Ramos (cell line): ENCODE data around the gene RCC1.
"Not testable (repeated sequence)": the region's sequence is repeated elsewhere in the genome, so short reads cannot be mapped to it uniquely, and the experiment has no call there.

Experiments
- in situ Hi-C: fragments of 300-500 bp; cut with MboI; formaldehyde crosslinking; loops from one replicate; pipeline ENCODE4 v1.14.3; 2022; ENCODE audit warnings: low sequenced_read_pairs; ENCODE audit not compliant: unreplicated experiment

RCC1 gene

DNA sequence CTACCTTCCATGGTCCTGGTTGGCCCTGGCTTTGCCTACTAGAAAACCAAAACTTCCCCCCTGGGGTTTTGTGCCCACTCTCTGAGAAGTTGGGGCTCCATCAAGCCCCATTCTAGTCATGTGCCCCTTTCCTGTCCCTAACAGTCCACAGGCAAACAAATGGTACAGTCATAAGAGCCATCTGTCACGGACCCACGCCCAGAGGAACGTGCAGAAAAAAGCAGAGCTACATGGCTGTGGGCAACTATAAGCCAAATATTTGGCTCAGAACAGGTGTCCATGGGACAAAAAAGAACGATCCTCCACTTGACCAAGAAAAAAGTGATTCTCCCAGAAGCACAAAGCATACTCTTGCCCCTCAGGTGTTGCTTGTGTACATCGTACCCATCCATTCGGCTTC is 32.4 kb downstream of the RCC1 start:
- in situ Hi-C loops = no loop called here

DNA sequence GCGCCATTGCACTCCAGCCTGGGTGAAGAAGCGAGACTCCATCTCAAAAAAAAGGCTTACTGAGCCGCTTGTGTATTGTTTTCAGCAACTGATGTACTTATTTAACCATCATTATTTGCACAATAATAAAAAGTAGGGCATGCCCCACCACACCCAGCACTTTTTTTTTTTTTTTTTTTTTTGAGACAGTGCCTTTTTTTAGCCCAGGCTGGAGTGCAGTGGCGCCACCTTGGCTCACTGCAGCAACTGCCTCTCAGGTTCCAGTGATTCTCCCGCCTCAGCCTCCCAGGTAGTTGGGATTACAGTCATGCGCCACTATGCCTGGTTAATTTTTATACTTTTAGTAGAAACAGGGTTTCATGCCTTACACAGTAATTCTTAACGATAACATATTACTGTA is 34.8 kb downstream of the RCC1 start:
- in situ Hi-C loops = no loop called here

DNA sequence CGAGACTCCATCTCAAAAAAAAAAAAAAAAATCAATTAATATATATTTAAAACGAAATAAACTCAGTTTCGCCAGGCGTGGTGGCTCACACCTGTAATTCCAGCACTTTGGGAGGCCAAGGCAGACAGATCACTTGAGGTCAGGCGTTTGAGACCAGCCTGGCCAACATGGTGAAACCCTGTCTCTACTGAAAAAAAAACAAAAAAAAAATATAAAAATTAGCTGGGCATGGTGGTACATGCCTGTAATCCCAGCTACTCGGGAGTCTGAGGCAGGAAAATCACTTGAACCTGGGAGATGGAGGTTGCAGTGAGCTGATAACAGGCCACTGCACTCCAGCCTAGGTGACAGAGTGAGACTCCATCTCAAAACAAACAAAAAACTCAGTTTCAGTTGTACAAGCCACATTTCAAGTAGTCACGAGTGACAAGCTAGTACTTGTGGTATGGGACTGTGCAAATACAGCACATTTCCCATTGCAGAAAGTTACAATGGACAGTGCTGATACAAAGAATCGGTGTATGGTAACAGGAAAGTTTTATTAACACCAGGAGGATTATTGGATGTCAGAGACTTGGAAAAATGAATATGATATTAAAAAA is 35.7 kb downstream of the RCC1 start:
- in situ Hi-C loops = not testable (repeated sequence)

DNA sequence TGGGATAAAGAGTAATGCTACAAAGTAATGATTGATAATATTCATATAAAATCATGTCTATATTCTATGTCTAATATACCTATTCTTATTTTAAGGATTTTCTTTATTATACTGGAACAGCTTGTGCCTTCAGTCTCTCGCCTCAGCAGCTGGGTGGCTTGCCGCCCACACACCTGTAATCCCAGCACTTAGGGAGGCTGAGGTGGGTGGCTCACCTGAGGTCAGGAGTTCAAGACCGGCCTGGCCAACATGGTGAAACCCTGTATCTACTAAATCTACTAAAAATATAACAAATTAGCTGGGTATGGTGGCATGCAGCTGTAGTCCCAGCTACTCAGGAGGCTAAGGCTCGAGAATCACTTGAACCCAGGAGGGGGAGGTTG is 39.4 kb downstream of the RCC1 start:
- in situ Hi-C loops = no loop called here

DNA sequence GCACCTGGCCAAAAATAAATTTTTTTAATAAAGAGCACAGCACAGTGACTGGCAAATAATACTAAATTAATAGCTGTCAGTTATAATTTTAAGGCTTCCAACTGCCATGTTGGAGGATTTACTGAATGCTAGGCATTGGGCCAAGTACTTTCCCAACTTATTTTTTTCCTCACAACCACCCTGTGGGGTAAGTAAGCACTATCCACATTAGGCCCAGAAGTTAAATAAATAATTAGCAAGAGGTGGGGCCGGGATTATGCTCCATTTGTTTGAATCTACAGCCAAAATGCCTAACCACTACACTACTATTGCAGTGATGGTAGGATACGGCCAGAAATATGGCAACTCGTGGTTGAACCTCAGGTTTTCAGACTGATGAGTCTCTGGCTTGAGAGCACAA is 42.5 kb downstream of the RCC1 start:
- in situ Hi-C loops = no loop called here

DNA sequence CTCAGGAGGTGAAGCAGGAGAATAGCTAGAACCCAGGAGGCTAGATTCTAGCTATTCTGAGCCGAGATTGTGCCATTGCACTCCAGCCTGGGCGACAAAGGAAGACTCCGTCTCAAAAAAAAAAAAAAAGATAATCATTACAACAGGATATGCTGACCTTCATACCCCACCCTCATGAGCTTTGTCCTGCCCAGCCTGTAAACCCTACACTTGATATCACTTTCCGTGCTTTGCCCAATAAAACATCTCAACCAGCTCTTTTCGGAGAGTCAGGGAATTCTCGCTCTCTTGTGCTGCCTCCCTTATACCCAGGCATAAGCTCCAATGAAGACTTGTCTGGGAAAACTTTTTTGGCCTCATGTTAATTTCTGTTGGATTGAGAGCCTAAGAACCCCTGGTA is 45.5 kb downstream of the RCC1 start:
- in situ Hi-C loops = no loop called here

GRCh38 chr1:28552758-28553663 is 47.2 kb downstream of the RCC1 start, which contains the start of gene TRNAU1AP:
TSS of gene TRNAU1AP (plus strand) at chr1:28553085. CDS start at chr1:28553111, 26 bp downstream.
- in situ Hi-C loops = no loop called here

DNA sequence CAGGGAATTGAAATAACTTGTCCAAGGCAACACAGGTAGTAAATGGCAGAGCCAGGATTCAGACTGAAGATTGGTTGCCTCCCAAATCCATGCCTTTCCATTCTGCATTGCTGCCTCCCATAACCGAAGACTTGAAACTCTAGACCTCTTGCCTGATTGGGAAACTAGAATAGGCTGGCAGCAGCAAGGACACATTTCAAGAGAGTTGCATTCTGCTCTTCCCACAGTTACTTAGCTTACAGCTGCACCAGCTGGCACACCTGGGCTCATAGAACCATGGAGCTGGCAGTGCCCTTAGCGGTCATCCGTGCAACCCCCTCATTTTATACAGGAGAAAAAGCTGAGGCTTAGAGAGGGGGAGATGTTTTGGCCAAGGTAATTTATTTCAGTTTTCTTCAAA is 55.0 kb downstream of the RCC1 start:
- in situ Hi-C loops = no loop called here

DNA sequence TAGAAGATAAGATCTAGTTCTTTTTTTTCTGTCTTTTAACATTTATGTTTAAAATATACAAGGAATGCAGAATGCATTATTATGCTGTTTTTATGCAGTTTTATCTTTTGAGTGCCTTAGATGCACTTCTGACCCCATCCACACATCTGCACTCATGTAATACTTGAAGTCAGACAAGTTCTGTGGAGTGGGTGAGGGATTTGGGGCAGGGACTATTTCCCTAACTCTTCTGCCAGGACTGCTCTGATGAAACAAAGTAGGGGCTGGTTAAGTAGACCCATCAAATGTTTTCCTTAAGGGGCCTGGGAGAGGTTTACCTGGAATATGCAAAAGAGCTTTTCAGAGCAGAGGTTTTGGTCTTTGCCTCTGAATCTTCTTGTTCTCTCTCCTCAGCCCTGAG is 58.5 kb downstream of the RCC1 start:
- in situ Hi-C loops = no loop called here

- in situ Hi-C loops = no loop called here
Observed at GRCh38 chr1:28565040-28565439, 59.2 kb downstream of the RCC1 start.

- in situ Hi-C loops = no loop called here
Observed at GRCh38 chr1:28565726-28566125, 59.9 kb downstream of the RCC1 start.

DNA sequence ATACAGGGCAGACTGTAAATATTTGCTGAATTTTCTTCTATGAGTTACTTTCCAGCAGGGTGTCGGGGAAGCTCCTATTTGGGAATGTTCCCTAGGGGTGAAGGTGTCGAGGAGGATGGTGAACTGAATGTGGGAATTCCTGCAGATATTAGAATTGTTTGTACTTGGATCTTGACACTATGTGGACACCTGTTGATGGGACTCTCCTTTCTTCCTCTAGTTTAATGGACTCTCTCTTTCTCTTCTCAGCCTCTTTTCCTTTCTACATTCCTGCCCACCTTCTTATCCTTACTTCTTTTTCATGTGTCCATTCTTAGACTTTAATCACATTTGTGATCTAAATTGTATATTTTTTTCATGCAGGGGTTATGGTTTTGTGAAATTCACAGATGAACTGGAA is 61.1 kb downstream of the RCC1 start:
- in situ Hi-C loops = no loop called here

DNA sequence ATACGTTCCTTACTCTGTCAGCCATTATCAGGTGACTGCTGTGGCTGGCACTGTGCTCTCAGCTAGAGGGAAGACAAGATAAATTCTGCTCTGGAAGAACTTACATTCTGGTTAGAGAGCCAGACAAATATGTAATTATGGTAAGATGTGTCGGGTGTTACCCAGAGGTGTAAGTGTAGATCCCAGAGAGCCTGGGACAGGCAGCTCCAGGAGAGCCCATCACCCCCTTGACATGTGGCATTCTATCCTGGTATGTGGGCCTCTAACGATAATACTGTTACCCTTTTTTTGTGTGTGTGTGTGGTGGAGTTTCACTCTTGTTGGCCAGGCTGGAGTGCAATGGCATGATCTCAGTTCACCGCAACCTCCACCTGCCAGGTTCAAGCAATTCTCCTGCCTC is 66.1 kb downstream of the RCC1 start:
- in situ Hi-C loops = no loop called here

GRCh38 chr1:28572891-28573290 is 67.0 kb downstream of the RCC1 start:
- in situ Hi-C loops = not testable (repeated sequence)

DNA sequence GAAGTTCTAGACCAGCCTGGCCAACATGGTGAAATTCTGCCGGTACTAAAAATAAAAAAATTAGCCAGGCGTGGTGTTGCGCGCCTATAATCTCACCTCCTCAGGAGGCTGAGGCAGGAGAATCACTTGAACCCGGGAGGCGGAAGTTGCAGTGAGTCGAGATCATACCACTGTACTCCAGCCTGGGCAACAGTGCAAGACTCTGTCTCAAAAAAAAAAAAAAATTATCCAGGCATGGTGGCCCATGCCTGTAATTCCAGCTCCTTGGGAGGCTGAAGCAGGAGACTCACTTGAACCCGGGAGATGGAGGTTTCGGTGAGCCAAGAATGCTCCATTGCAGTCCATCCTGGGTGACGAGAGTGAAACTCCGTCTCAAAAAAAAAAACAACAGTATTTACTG is 67.7 kb downstream of the RCC1 start:
- in situ Hi-C loops = no loop called here

- in situ Hi-C loops = no loop called here
Observed at GRCh38 chr1:28577052-28577678, 71.3 kb downstream of the RCC1 start.

- in situ Hi-C loops = no loop called here
Observed at GRCh38 chr1:28577738-28578536, 72.1 kb downstream of the RCC1 start.

- in situ Hi-C loops = no loop called here
Observed at GRCh38 chr1:28578696-28579218, 72.9 kb downstream of the RCC1 start.

DNA sequence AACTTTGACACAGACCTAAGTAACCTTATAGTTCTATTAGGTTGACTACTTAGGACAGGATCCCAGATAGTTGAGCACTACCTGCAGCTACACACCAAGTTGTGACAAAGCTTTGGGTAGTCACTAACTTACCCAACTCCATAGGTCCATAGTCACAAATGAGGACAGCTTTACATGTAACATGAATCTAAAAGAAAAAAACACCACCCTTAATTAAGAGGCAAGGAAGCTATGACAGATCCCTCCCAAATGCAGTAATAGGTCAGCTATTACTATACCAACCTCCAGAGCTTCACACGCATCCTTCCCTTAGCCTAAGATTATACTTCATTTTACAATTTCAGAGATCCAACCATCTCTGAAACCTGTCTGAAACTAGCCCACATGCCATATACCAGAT is 73.6 kb downstream of the RCC1 start:
- in situ Hi-C loops = no loop called here
